Lower lobe of right lung (tissue), 2 donors: Measurements from ENCODE around the gene AKR1B15. TPM values are rescaled to one million over a fixed set of nuclear protein-coding genes. Genes with fewer than 3 reads are reported as not detected.
A peak's percentile ranks its signal among the peaks of the same experiment; 100 is the strongest.

Experiments used
- ATAC-seq, 2 donors: fragments of 200-7000 bp; cut with Tn5 transposase; one replicate each; pipeline ENCODE4 v1.9.1; 2020 to 2022; ENCODE audit warnings: mild to moderate bottlenecking in 2 of 2, moderate library complexity in 2 of 2
- DNase-seq: peaks from one replicate; pipeline ENCODE4 v3.0.0-alpha.2; 2020
- H3K27ac ChIP-seq: fragments of 200-600 bp; one replicate; pipeline ENCODE4 v1.8.0; 2022
- H3K27me3 ChIP-seq: fragments of 200-600 bp; one replicate; pipeline ENCODE4 v1.8.0; 2022; ENCODE audit warnings: low read depth
- H3K36me3 ChIP-seq: fragments of 200-600 bp; one replicate; pipeline ENCODE4 v1.8.0; 2022; ENCODE audit warnings: mild to moderate bottlenecking
- H3K4me1 ChIP-seq: fragments of 200-600 bp; one replicate; pipeline ENCODE4 v1.8.0; 2022
- H3K4me3 ChIP-seq: fragments of 200-600 bp; one replicate; pipeline ENCODE4 v1.8.0; 2022; ENCODE audit warnings: mild to moderate bottlenecking
- H3K9me3 ChIP-seq: fragments of 200-600 bp; one replicate; pipeline ENCODE4 v1.8.0; 2022
- intact Hi-C: fragments of 100-400 bp; cut with DNase I; formaldehyde crosslinking; loops from one replicate; pipeline ENCODE4 v1.11.0; 2022
- total RNA-seq: library from RNA; stranded (reverse); fragmentation: NEBNext Ultra II Directional; extraction: Animal tissue kit (Norgen Biotek cat#: 25700); gene quantifications from one replicate; pipeline ENCODE4 v1.2.1, GENCODE V29; 2021
- TF ChIP-seq, protein P1 (sequence below): fragments of 200-600 bp; IDR thresholded peaks from one replicate; pipeline ENCODE4 v1.8.0; 2022; ENCODE audit warnings: antibody characterized with exemption, mild to moderate bottlenecking
- donor health status: DM: no; HTN: yes; CAD: no; lungs with severe emphysema.

The AKR1B15 gene
- total RNA-seq, 1 donor from 2014 or later, result not detected

DNA sequence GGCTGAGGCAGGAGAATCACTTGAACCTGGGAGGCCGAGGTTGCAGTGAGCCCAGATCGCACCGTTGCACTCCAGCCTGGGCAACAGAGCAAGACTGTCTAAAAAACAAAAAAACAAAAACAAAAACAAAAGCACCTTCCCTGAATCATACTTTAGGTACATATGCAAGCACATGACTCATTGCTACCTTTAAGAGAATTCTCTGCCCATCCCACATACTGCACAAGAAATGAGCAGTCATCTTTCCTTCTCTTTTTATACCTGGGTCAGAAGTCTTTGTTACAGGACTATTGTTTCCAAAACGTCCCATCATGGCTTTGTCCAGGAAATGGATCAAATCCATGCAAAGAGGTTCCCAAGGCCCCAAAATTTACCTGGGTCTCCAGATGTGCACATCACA is 43.1 kb upstream of the AKR1B15 start:
- Histone ChIP-seq H3K4me1 (no peaks in the 10 kb centered on the region), H3K27ac (no peak overlapping the region), H3K27me3 (no peaks in the 10 kb centered on the region), H3K9me3 (no peaks in the 10 kb centered on the region), H3K36me3 (no peaks in the 10 kb centered on the region), H3K4me3 (no peak overlapping the region)
- DNase-seq (no peak), ATAC-seq (no peak)
- intact Hi-C loops, result no loop called here
- TF ChIP-seq, protein P1, sequence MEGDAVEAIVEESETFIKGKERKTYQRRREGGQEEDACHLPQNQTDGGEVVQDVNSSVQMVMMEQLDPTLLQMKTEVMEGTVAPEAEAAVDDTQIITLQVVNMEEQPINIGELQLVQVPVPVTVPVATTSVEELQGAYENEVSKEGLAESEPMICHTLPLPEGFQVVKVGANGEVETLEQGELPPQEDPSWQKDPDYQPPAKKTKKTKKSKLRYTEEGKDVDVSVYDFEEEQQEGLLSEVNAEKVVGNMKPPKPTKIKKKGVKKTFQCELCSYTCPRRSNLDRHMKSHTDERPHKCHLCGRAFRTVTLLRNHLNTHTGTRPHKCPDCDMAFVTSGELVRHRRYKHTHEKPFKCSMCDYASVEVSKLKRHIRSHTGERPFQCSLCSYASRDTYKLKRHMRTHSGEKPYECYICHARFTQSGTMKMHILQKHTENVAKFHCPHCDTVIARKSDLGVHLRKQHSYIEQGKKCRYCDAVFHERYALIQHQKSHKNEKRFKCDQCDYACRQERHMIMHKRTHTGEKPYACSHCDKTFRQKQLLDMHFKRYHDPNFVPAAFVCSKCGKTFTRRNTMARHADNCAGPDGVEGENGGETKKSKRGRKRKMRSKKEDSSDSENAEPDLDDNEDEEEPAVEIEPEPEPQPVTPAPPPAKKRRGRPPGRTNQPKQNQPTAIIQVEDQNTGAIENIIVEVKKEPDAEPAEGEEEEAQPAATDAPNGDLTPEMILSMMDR, result no peak

DNA sequence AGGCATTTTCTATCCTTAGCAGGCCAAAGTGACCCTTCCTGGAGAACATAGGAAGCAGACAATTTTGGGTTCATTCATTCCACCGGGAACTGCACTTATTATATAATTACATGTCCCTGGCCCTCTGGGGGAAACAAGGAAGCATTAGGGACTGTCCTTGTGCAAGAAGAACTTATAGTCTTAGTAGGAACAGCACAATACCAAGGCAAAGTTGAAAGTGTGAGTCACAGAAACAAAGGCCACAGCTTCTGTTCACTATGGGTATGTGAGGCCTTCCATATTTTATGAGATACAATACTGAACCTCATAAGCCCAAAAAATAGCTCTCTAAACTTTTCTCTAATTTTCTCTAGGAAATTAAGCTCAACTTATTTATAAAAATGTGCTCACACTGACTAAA is 39.9 kb upstream of the AKR1B15 start:
- no peaks in the 10 kb centered on the region for H3K27me3 ChIP-seq
- DNase-seq (no peak), ATAC-seq (peak in 1 of 2 donors; percentile 47)
- H3K27ac ChIP-seq, result no peak overlapping the region
- intact Hi-C loops, result no loop called here
- no peak overlapping the region for H3K4me3 ChIP-seq
- H3K9me3 ChIP-seq, result no peaks in the 10 kb centered on the region
- H3K36me3 ChIP-seq, result no peaks in the 10 kb centered on the region
- TF ChIP-seq, protein P1, result no peak
- H3K4me1 ChIP-seq, result no peaks in the 10 kb centered on the region

DNA sequence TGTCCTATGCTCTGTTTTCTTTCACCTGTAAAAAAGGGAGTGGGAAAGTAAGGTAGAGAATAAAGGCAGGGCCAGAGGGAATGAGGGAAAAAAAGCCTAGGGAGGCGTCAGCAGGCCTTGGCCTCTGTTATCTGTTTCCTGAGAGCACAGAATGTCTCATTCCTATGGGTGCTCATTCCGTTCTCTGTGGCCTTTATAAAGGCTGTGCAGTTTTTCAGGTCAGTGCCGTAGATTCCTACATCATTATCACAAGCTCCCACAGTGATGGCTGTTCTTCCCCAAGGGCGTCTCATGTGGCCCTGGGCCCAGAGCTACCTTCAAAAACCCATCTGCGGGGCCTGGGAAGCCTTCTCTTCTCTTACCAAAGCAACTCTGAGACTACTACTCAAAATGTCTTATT is 38.3 kb upstream of the AKR1B15 start:
- Histone ChIP-seq H3K9me3 (no peaks in the 10 kb centered on the region), H3K36me3 (no peaks in the 10 kb centered on the region), H3K4me3 (no peak overlapping the region), H3K27me3 (no peaks in the 10 kb centered on the region), H3K4me1 (no peaks in the 10 kb centered on the region), H3K27ac (no peak overlapping the region)
- DNase-seq (no peak), ATAC-seq (no peak)
- TF ChIP-seq, protein P1, result no peak
- intact Hi-C loops, result loop anchor here (5.0 to 10.0 kb wide), 2 partner anchors 78 to 94 kb away; no protein-coding TSS in a partner anchor

DNA sequence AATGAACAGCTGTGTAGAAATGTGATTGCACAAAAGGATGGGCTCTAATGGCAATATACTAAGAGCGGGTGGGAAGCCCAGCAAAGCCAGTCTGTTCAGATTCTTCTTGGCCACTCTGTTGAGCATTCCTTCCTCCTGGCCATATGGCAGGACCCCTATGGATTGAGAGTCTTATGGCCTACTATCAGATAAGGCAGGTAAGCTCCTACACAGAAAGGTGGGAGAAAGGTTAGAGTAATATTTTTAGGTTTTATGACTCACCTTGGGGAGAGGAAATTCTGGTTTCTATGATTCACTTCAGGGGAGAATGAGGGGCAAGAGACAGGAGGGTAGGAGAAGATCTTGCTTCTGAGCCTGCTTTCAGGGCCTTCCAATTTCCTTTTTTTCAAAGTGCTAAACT is 36.6 kb upstream of the AKR1B15 start:
- Histone ChIP-seq H3K4me1 (no peaks in the 10 kb centered on the region), H3K27ac (no peak overlapping the region), H3K9me3 (no peaks in the 10 kb centered on the region), H3K36me3 (no peaks in the 10 kb centered on the region), H3K4me3 (no peak overlapping the region), H3K27me3 (no peaks in the 10 kb centered on the region)
- no peak for ATAC-seq
- TF ChIP-seq, protein P1, result no peak
- intact Hi-C loops, result loop anchor here (5.0 to 10.0 kb wide), 2 partner anchors 80 to 93 kb away; no protein-coding TSS in a partner anchor
- no peak for DNase-seq

DNA sequence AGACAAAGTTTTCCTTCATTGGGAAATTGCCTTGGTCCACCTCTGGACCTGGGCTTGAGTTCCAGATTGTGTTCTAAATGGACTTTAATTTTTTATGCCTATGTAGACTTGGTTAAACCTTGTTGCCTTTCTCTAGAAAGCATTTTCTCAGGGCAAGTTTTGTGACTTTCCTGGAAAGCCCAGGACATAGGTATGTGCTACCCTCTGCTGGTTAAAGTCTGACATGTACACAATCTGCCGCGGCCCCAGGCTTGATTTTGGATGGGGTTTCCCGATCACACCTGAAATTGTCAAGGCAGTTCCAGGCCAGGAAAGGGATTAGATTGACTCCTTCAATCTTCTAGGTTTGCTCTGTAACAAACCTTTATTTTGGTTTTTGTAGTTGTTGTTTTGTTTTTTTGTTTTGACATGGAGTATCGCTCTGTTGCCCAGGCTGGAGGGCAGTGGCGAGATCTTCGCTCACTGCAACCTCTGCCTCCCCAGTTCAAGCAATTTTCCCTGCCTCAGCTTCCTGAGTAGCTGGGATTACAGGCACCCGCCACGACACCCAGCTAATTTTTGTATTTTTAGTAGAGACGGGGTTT is 35.6 kb upstream of the AKR1B15 start:
- TF ChIP-seq, protein P1, result peak; percentile 57
- no peaks in the 10 kb centered on the region for H3K4me1 ChIP-seq
- no peak overlapping the region for H3K4me3 ChIP-seq
- H3K27me3 ChIP-seq, result no peaks in the 10 kb centered on the region
- H3K9me3 ChIP-seq, result no peaks in the 10 kb centered on the region
- no peaks in the 10 kb centered on the region for H3K36me3 ChIP-seq
- intact Hi-C loops, result loop anchor here (5.0 to 10.0 kb wide), 2 partner anchors 81 to 92 kb away; no protein-coding TSS in a partner anchor
- ATAC-seq (peak; percentile 68 to 72), DNase-seq (no peak)
- H3K27ac ChIP-seq, result no peak overlapping the region
